Kidney (tissue), 14 donors: Measurements from ENCODE around the gene ROBO3. TPM values are rescaled to one million over a fixed set of nuclear protein-coding genes. Genes with fewer than 3 reads are reported as not detected.

Experiments used
- DNase-seq, 5 donors: peaks; one replicate each; pipeline ENCODE4 v3.0.0-alpha.2; 2013 to 2020
- FAIRE-seq: peaks from 2 replicates; lab custom pipeline; 2012; peaks lifted over from hg19 to GRCh38; lab: Jason Lieb, UNC
- H3K27ac ChIP-seq, 2 donors: one replicate each; pipeline ENCODE4 v1.7.0; 2013; ENCODE audit warnings: low read depth in 2 of 2, low read length in 2 of 2, inconsistent platforms in 1 of 2
- H3K27me3 ChIP-seq: one replicate; pipeline ENCODE4 v1.7.1; 2013; ENCODE audit warnings: low read length, inconsistent platforms; ENCODE audit not compliant: control insufficient read depth, insufficient read depth
- H3K36me3 ChIP-seq, 3 donors: one replicate each; pipeline versions ENCODE4 v1.7.0 to v1.7.1; 2013; ENCODE audit warnings: low read length in 3 of 3, control low read depth in 1 of 3, inconsistent platforms in 1 of 3; ENCODE audit not compliant: insufficient read depth in 3 of 3, control insufficient read depth in 2 of 3
- H3K4me1 ChIP-seq, 3 donors: one replicate each; pipeline versions ENCODE4 v1.7.0 to v1.7.1; 2013; ENCODE audit warnings: low read length in 3 of 3, inconsistent platforms in 1 of 3, low read depth in 1 of 3; ENCODE audit not compliant: control insufficient read depth in 2 of 3, insufficient read depth in 2 of 3
- H3K4me3 ChIP-seq, 3 donors: one replicate each; pipeline versions ENCODE4 v1.7.0 to v1.8.1; 2013; ENCODE audit warnings: low read length in 3 of 3, control low read depth in 1 of 3, inconsistent platforms in 1 of 3
- H3K9ac ChIP-seq, 3 donors: one replicate each; pipeline versions ENCODE4 v1.7.0 to v1.7.1; 2013; ENCODE audit warnings: low read length in 3 of 3, control low read depth in 1 of 3, inconsistent platforms in 1 of 3
- H3K9me3 ChIP-seq, 3 donors: one replicate each; pipeline versions ENCODE4 v1.7.0 to v1.7.1; 2013; ENCODE audit warnings: low read length in 3 of 3, control low read depth in 1 of 3, inconsistent platforms in 1 of 3; ENCODE audit not compliant: control insufficient read depth in 2 of 3, insufficient read depth in 1 of 3
- CTCF ChIP-seq: IDR thresholded peaks from 3 replicates; pipeline ENCODE4 v1.5.1; 2012; ENCODE audit warnings: mild to moderate bottlenecking, moderate library complexity, borderline replicate concordance; ENCODE audit not compliant: insufficient read depth; ENCODE audit errors: extremely low read depth
- intact Hi-C: fragments of 100-400 bp; cut with DNase I; formaldehyde crosslinking; loops from one replicate; pipeline ENCODE4 v1.11.1; 2022
- polyA plus RNA-seq: library from polyadenylated mRNA; stranded (reverse); fragments of 350-450 nt; fragmentation: Illumina TruSeq; extraction: RNeasy Lipid Tissue Mini Kit (QIAGEN cat#74804); gene quantifications from one replicate; pipeline ENCODE4 v1.2.3, GENCODE V29; 2014; ENCODE audit warnings: low read depth, low replicate concordance; ENCODE audit not compliant: insufficient read depth
- total RNA-seq: library from RNA; stranded (reverse); fragmentation: NEBNext Ultra II Directional; extraction: Animal tissue kit (Norgen Biotek cat#: 25700); gene quantifications from one replicate; pipeline ENCODE4 v1.2.1, GENCODE V29; 2021
- donor health status: control.
- donor health status: control.
- donor health status: control.
- donor health status: control.
- donor health status: control.
- donor health status: DM: yes; HTN: yes; CAD: no.
- donor health status: Normal renal cell carcinoma (clear cell type).

ROBO3 gene
- total and polyA plus RNA-seq, 2 donors from 2014 or later = 8.7 to 12.3 TPM

GRCh38 chr11:124895471-124895971 lies 30.3 kb downstream of the ROBO3 start:
- H3K27me3 ChIP-seq = no peaks in the 10 kb centered on the region
- intact Hi-C loops = no loop called here
- peak overlapping the region in 1 of 3 donors; percentile 55 for H3K9ac ChIP-seq
- TF ChIP-seq CTCF = no peak
- no peak for DNase-seq
- no peaks in the 10 kb centered on the region for H3K36me3 ChIP-seq
- peaks cover 0 to 23% (median 3%) of the 10 kb centered on the region in 3 donors for H3K4me1 ChIP-seq
- no peak for FAIRE-seq
- no peaks in the 10 kb centered on the region for H3K9me3 ChIP-seq
- H3K4me3 ChIP-seq = peak overlapping the region in 1 of 3 donors; percentile 63
- H3K27ac ChIP-seq = no peak overlapping the region

- Histone ChIP-seq H3K27me3 (no peaks in the 10 kb centered on the region), H3K4me3 (peak overlapping the region in 1 of 3 donors; percentile 63), H3K4me1 (peaks cover 0 to 23% (median 3%) of the 10 kb centered on the region in 3 donors), H3K9ac (peak overlapping the region in 1 of 3 donors; percentile 55), H3K9me3 (no peaks in the 10 kb centered on the region), H3K36me3 (no peaks in the 10 kb centered on the region), H3K27ac (peak overlapping the region; percentile 45 to 77)
- DNase-seq (no peak), FAIRE-seq (no peak)
- intact Hi-C loops = no loop called here
- no peak for TF ChIP-seq CTCF
These were observed 31.0 kb downstream of the ROBO3 start for GRCh38 chr11:124896071-124896750.

GRCh38 chr11:124896821-124897391 lies 31.7 kb downstream of the ROBO3 start:
- intact Hi-C loops = no loop called here
- Histone ChIP-seq H3K4me3 (peak overlapping the region; percentile 4 to 63 (median 57)), H3K9me3 (no peaks in the 10 kb centered on the region), H3K9ac (peak overlapping the region in 2 of 3 donors; percentile 17 to 58), H3K27me3 (no peaks in the 10 kb centered on the region), H3K36me3 (no peaks in the 10 kb centered on the region), H3K27ac (peak overlapping the region; percentile 67 to 77), H3K4me1 (peaks cover 0 to 23% (median 3%) of the 10 kb centered on the region in 3 donors)
- no peak for TF ChIP-seq CTCF
- DNase-seq (no peak), FAIRE-seq (no peak)
